GM19238 (cell line): Measurements from ENCODE around the gene ARL14EPL.
"Not testable (repeated sequence)": the region's sequence is repeated elsewhere in the genome, so short reads cannot be mapped to it uniquely, and the experiment has no call there.

Source experiments
- DNase-seq: peaks from one replicate; pipeline ENCODE4 v3.0.0; 2011; ENCODE audit warnings: low spot score; ENCODE audit not compliant: insufficient read length

The ARL14EPL gene

GRCh38 chr5:116046261-116046660 lies 14.0 kb downstream of the ARL14EPL start:
- DNase-seq: no peak

GRCh38 chr5:116046823-116047222 lies 14.6 kb downstream of the ARL14EPL start:
- DNase-seq: no peak

DNA sequence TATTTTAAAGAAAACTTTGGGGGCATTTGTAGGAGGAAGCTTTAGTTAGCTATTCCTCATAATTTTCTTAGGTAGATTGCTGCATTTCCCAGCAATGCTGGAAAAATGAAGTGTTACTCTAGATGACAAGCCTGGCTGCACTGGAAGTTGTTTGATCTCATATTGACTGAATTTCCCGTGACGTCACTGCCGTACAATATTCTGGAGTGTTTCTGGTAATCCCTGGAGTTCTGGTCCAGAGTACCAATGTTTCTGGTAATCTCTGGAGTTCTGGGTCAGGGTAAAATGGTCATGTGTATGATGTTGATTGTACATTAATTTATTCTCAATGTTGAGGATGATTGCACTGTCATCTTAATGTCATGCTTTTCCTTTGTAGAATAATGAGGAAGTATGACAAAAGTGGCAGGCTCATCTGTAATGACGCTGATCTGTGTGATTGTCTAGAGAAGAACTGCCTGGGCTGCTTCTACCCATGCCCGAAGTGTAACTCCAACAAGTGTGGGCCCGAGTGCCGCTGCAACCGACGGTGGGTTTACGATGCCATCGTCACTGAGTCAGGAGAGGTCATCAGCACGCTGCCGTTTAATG lies 26.2 kb downstream of the ARL14EPL start:
- no peak for DNase-seq

GRCh38 chr5:116062352-116062751 lies 30.1 kb downstream of the ARL14EPL start:
- DNase-seq: no peak

DNA sequence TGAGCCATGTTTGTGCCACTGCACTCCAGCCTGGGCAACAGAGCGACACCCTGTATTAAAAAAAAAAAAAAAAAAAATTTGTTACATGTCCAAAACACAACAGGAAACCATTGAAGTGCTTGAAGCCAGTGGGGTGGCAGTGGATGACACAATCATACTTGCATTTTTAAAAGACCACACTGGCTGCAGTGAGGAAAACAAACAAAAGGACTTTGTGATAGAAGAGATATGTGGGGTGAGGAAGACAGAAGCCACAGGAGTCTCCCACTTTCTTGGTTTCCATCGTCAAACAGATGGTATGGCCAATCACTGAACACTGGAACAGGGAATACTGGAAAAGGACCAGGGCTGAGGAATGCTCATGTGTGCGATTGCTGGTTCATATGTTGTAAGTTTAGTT lies 31.7 kb downstream of the ARL14EPL start:
- DNase-seq: no peak

DNA sequence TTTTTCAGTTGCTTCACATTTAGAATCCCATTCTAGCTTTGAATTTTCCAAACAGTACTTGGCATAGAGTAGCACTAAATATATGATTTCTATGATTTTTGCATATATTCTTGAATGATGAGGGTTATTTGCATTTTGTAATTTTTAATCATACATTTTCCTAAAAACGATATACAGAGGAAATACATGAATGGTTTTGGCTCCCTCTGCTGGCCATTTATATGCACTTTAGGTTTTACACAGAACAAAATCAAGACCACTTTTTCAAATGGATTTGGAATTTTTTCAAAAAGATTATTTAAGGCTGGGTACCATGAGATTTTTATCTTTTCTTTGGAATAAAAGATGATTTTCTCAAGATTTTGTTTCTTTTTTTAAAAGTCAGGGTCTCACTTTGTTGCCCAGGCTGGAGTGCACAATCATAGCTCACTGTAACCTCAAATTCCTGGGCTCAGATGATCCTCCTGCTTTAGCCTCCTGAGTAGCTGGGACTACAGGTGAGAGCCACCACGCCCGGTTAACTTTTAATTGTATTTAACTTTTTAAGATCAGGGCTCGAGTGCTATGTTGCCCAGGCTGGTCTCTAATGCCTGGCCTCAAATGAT lies 35.9 kb downstream of the ARL14EPL start:
- no peak for DNase-seq

DNA sequence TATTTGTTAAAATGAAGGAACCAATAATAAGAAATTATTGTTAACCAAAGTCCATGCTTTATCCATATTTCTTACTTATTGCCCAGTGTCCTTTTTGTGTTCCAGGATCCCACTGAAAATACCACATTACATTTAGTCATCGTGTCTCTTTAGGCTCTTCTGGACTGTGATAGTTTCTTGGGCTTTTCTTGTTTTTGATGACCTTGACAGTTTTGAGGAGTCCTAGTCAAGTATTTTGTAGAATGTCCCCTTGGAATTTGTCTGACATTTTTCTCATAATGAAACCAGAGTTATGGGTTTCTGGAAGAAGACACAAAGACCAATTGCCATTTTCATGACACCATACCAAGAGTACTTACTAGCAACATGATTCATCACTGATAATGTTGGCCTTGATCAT lies 38.9 kb downstream of the ARL14EPL start:
- DNase-seq: no peak

- DNase-seq: no peak
Observed at GRCh38 chr5:116075191-116075831, 43.0 kb downstream of the ARL14EPL start.

GRCh38 chr5:116076496-116076895 lies 44.2 kb downstream of the ARL14EPL start:
- peak; percentile 45 for DNase-seq

DNA sequence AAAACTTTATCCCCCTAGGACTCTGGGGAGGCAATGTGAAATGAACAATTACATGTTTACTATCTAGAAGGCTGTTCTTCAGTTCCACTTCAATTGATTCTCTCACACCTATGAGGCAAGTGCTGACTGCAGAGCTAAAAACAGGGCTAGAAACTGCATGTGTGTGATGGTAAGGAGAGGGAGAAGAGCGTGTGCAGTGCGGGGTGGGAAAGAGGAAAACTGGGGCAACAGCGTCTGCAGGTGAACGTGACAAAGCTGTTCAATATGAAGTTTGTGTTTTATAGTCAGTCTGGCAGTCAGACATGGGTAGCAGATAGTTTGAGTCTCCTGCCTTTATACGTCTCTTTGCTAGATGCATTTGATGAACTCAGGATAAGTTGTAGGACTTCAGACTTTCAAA lies 45.9 kb downstream of the ARL14EPL start:
- no peak for DNase-seq

- no peak for DNase-seq
Observed at GRCh38 chr5:116084287-116084691, 52.0 kb downstream of the ARL14EPL start.

DNA sequence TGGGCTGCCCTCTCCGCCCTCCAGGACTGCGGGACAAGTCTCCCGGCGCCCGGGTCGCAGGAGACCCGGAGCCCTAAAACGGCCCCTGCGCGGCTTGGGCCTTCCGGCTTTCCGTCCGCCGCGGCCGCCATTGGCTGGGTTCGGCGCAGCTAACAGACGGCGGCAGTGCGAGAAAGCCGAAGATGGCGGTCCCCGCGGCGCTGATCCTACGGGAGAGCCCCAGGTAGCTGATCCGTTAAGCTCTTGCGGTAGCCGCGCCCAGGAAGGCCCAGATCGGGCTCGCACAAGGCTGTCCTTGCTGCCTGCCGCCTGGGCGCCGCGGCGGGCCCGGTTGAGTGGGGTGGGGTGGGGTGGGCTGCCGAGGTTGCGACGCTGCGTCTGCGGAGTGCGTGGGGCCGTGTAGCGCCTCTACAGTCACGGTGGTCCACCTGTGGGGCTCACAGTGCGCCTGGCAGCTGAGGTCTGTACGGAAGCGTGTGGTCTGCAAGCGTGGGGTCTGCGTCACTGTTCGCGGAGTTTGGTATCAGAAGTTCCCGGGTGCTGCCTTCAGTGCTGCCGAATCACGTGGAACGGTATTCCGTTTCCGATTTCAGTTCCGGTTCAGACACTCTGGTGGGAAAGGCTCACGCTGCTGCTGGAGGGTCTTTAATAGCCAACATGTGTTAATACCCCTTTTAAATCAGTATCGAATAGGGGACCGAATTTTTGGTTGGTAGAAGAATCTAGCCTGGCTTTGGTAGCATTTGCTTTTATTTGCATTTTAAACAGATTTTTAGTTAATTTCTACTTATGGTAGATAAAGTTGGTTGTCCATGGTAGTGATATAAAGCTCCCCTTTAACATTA lies 52.8 kb downstream of the ARL14EPL start, which contains the start of gene COMMD10:
COMMD10 (plus strand) TSS at position 155 of the 845 bp plus-strand sequence.
- DNase-seq: peak; percentile 59

- not testable (repeated sequence) for DNase-seq
Observed at GRCh38 chr5:116086309-116086708, 54.0 kb downstream of the ARL14EPL start.

DNA sequence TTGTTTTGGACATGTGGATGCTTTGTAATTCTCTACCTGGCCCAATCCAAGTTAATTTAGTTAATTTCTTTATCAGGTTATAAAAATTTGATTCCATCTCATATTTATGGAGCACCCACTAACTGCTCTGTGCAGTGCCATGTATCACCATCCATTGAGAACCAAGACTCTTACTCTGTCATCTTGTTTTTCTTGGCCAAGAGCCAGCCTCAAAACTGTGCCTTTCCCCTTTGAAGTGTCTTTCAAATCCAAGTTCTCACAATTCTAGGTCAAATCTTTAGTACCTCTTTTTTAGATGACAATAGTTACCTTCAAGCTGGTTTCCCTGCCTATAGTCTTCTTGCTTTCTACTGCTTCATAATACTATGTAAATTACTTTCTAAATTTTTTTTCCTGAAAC lies 55.8 kb downstream of the ARL14EPL start:
- no peak for DNase-seq

- no peak for DNase-seq
Observed at GRCh38 chr5:116090302-116090701, 58.0 kb downstream of the ARL14EPL start.

GRCh38 chr5:116091416-116091815 lies 59.1 kb downstream of the ARL14EPL start:
- no peak for DNase-seq

DNA sequence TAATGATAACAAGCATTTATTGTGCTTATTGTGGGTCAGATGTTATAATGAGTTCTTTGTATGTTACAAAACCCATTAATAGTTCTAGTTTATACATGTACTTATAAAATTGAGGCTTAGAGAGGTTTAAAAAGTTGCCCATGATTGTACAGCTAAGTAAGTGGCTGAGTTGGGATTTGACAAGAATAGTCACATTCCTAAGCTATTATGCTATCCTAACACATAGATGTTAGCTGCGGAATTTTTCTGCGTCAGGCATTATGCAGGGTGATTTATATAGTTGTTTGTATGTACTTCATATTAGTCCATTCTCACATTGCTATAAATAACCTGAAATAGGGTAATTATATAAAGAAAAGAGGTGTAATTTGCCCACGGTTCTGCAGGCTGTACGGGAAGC lies 65.0 kb downstream of the ARL14EPL start:
- DNase-seq: no peak

DNA sequence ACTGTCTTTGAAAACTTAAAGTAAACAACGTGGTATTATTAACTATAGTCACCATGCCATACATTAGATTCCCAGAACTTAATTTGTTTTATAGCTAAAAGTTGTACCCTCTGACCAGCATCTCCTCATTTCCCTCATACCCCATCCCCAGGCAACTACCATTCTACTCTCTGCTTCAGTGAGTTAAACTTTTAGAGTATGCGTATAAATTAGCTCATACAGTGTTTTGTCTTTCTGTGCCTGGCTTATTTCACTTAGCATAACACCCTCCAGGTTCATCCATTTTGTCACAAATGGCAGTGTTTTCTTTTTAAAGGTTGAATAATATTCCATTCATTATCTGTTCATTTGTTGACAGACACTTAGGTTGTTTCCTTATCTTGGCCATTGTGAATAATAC lies 66.7 kb downstream of the ARL14EPL start:
- no peak for DNase-seq

- not testable (repeated sequence) for DNase-seq
Observed at GRCh38 chr5:116104941-116105340, 72.7 kb downstream of the ARL14EPL start.
